Measurements from ENCODE around the gene CSTF1. TPM values are rescaled to one million over a fixed set of nuclear protein-coding genes. Genes with fewer than 3 reads are reported as not detected.

CSTF1 gene
- total RNA-seq, 2 donors from 2014 or later: 68.5 to 88.7 TPM

GRCh38 chr20:56414842-56415765 is 22.7 kb downstream of the CSTF1 start:
- DNase-seq (ENCODE audit: low spot score in 2 of 2): peak in 1 of 2 donors; percentile 29
- ATAC-seq: peak; percentile 69 to 74
- Mint-ChIP-seq H3K36me3 (peaks cover 0 to 39% of the 10 kb centered on the region in 2 donors), H3K27ac (peak overlapping the region; percentile 70 to 89), H3K9me3 (peaks cover 0 to 8% of the 10 kb centered on the region in 2 donors)

GRCh38 chr20:56417402-56417801 is 25.0 kb downstream of the CSTF1 start:
- Mint-ChIP-seq H3K9me3 (peaks cover 0 to 4% of the 10 kb centered on the region in 2 donors), H3K27ac (peak overlapping the region; percentile 69 to 83), H3K36me3 (peaks cover 0 to 27% of the 10 kb centered on the region in 2 donors)
- ATAC-seq: no peak
- no peak for DNase-seq (ENCODE audit: low spot score in 2 of 2)

GRCh38 chr20:56417911-56418310 is 25.5 kb downstream of the CSTF1 start:
- peaks cover 0 to 22% of the 10 kb centered on the region in 2 donors for H3K36me3 Mint-ChIP-seq
- peaks cover 0 to 4% of the 10 kb centered on the region in 2 donors for H3K9me3 Mint-ChIP-seq
- peak overlapping the region; percentile 83 to 98 for H3K27ac Mint-ChIP-seq
- ATAC-seq (no peak), DNase-seq (ENCODE audit: low spot score in 2 of 2) (no peak)

GRCh38 chr20:56418385-56418861 is 26.0 kb downstream of the CSTF1 start:
- Mint-ChIP-seq H3K36me3 (peaks cover 0 to 20% of the 10 kb centered on the region in 2 donors), H3K9me3 (peaks cover 0 to 4% of the 10 kb centered on the region in 2 donors), H3K27ac (peak overlapping the region; percentile 83 to 98)
- ATAC-seq (peak; percentile 62 to 71), DNase-seq (ENCODE audit: low spot score in 2 of 2) (no peak)

GRCh38 chr20:56420028-56420427 is 27.6 kb downstream of the CSTF1 start:
- no peaks in the 10 kb centered on the region for H3K9me3 Mint-ChIP-seq
- H3K36me3 Mint-ChIP-seq: peaks cover 0 to 13% of the 10 kb centered on the region in 2 donors
- H3K27ac Mint-ChIP-seq: no peak overlapping the region
- ATAC-seq: no peak
- no peak for DNase-seq (ENCODE audit: low spot score in 2 of 2)

- H3K27ac Mint-ChIP-seq: peak overlapping the region; percentile 59 to 73
- DNase-seq (ENCODE audit: low spot score in 2 of 2) (no peak), ATAC-seq (no peak)
- no peaks in the 10 kb centered on the region for H3K9me3 Mint-ChIP-seq
- peaks cover 0 to 13% of the 10 kb centered on the region in 2 donors for H3K36me3 Mint-ChIP-seq
These were observed 28.7 kb downstream of the CSTF1 start for GRCh38 chr20:56420940-56421688.

- Mint-ChIP-seq H3K9me3 (no peaks in the 10 kb centered on the region), H3K36me3 (peaks cover 0 to 4% of the 10 kb centered on the region in 2 donors), H3K27ac (peak overlapping the region; percentile 11 to 73)
- DNase-seq (ENCODE audit: low spot score in 2 of 2) (no peak), ATAC-seq (peak in 1 of 2 donors; percentile 48)
These were observed 29.8 kb downstream of the CSTF1 start for GRCh38 chr20:56422076-56422823.

GRCh38 chr20:56422824-56423189 is 30.4 kb downstream of the CSTF1 start:
- no peak for DNase-seq (ENCODE audit: low spot score in 2 of 2)
- no peaks in the 10 kb centered on the region for H3K9me3 Mint-ChIP-seq
- no peaks in the 10 kb centered on the region for H3K36me3 Mint-ChIP-seq
- H3K27ac Mint-ChIP-seq: peak overlapping the region; percentile 32 to 73
- no peak for ATAC-seq

- Mint-ChIP-seq H3K27ac (peak overlapping the region; percentile 32 to 73), H3K9me3 (no peaks in the 10 kb centered on the region), H3K36me3 (no peaks in the 10 kb centered on the region)
- ATAC-seq: no peak
- DNase-seq (ENCODE audit: low spot score in 2 of 2): no peak
These were observed 30.8 kb downstream of the CSTF1 start for GRCh38 chr20:56423211-56423610.

GRCh38 chr20:56423886-56424285 is 31.4 kb downstream of the CSTF1 start:
- DNase-seq (ENCODE audit: low spot score in 2 of 2) (no peak), ATAC-seq (no peak)
- no peaks in the 10 kb centered on the region for H3K9me3 Mint-ChIP-seq
- no peak overlapping the region for H3K27ac Mint-ChIP-seq
- H3K36me3 Mint-ChIP-seq: no peaks in the 10 kb centered on the region

GRCh38 chr20:56424931-56425330 is 32.5 kb downstream of the CSTF1 start:
- Mint-ChIP-seq H3K36me3 (peaks cover 0 to 7% of the 10 kb centered on the region in 2 donors), H3K27ac (no peak overlapping the region), H3K9me3 (no peaks in the 10 kb centered on the region)
- no peak for DNase-seq (ENCODE audit: low spot score in 2 of 2)
- ATAC-seq: no peak

- Mint-ChIP-seq H3K36me3 (peaks cover 0 to 13% of the 10 kb centered on the region in 2 donors), H3K27ac (peak overlapping the region in 1 of 2 donors; percentile 57), H3K9me3 (no peaks in the 10 kb centered on the region)
- ATAC-seq (no peak), DNase-seq (ENCODE audit: low spot score in 2 of 2) (no peak)
These were observed 33.6 kb downstream of the CSTF1 start for GRCh38 chr20:56426026-56426425.

GRCh38 chr20:56426926-56427325 is 34.5 kb downstream of the CSTF1 start:
- ATAC-seq (no peak), DNase-seq (ENCODE audit: low spot score in 2 of 2) (no peak)
- Mint-ChIP-seq H3K27ac (no peak overlapping the region), H3K36me3 (peaks cover 0 to 13% of the 10 kb centered on the region in 2 donors), H3K9me3 (no peaks in the 10 kb centered on the region)

GRCh38 chr20:56427797-56428196 is 35.4 kb downstream of the CSTF1 start:
- no peak for DNase-seq (ENCODE audit: low spot score in 2 of 2)
- peak overlapping the region in 1 of 2 donors; percentile 84 for H3K27ac Mint-ChIP-seq
- no peak for ATAC-seq

GRCh38 chr20:56428410-56428809 is 36.0 kb downstream of the CSTF1 start:
- H3K9me3 Mint-ChIP-seq: no peaks in the 10 kb centered on the region
- no peak for DNase-seq (ENCODE audit: low spot score in 2 of 2)
- no peak for ATAC-seq
- peaks cover 0 to 13% of the 10 kb centered on the region in 2 donors for H3K36me3 Mint-ChIP-seq
- peak overlapping the region in 1 of 2 donors; percentile 84 for H3K27ac Mint-ChIP-seq

More at GRCh38 chr20:56427797-56428196, 35.4 kb downstream of the CSTF1 start:
- Mint-ChIP-seq H3K36me3 (peaks cover 0 to 13% of the 10 kb centered on the region in 2 donors), H3K9me3 (no peaks in the 10 kb centered on the region)

GRCh38 chr20:56428881-56429280 is 36.4 kb downstream of the CSTF1 start:
- Mint-ChIP-seq H3K9me3 (no peaks in the 10 kb centered on the region), H3K27ac (peak overlapping the region; percentile 84), H3K36me3 (peaks cover 0 to 15% of the 10 kb centered on the region in 2 donors)
- DNase-seq (ENCODE audit: low spot score in 2 of 2) (no peak), ATAC-seq (no peak)

Data from activated naive CD4-positive, alpha-beta T cell treated with anti-CD3 and anti-CD28 coated beads, Interleukin-2, amount 50 U/mL, for 72 hours (primary cell).